Measurements from ENCODE around the gene INPPL1.

INPPL1 gene

DNA sequence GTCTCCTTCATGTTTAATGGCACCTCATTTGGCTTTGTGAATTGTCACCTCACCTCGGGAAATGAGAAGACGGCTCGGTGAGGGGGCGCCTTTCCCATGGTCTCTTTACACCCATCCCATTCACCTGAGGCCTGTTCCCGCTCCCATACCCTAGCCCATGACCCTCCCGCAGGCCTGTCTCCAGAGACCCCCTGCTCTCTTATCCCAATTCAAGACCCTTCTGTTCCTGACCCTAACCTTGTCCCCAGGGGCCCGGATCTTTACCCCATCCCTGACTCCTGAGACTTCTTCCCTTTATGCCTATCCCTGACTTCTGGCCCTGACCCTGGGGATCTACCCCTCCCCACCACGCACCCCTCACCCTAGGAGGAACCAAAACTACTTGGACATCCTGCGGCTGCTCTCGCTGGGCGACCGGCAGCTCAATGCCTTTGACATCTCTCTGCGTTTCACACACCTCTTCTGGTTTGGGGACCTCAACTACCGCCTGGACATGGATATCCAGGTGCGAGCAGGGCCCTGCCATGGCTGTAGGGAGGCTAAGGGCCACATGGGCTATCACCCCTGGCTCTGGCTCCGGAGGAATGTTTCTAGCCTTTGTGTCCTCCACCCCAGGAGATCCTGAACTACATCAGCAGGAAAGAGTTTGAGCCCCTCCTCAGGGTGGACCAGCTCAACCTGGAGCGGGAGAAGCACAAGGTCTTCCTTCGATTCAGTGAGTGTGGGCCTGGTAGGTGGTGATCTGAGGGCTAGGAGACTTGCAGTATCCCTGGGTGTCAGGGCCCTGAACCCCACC, 7.9 kb downstream of the INPPL1 start:
- no peak for DNase-seq

- no peak for DNase-seq
Measured at GRCh38 chr11:72233056-72233772, 8.6 kb downstream of the INPPL1 start.

GRCh38 chr11:72233773-72234513, 9.4 kb downstream of the INPPL1 start:
- no peak for DNase-seq

DNA sequence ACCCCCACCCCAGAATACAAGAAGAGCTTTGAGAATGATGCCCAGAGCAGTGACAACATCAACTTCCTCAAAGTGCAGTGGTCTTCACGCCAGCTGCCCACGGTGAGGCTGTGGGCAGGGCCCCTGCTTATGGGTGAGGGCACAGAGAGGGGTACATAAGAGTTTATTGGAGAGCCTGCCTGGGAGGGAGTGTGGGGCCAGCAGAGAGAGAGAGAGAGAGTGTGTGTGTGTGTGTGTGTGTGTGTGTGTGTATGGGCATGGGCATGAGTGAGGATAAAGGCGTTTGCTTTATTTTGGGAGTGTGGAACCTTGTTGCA, 9.9 kb downstream of the INPPL1 start:
- no peak for DNase-seq

GRCh38 chr11:72234920-72235319, 10.4 kb downstream of the INPPL1 start:
- DNase-seq: no peak

DNA sequence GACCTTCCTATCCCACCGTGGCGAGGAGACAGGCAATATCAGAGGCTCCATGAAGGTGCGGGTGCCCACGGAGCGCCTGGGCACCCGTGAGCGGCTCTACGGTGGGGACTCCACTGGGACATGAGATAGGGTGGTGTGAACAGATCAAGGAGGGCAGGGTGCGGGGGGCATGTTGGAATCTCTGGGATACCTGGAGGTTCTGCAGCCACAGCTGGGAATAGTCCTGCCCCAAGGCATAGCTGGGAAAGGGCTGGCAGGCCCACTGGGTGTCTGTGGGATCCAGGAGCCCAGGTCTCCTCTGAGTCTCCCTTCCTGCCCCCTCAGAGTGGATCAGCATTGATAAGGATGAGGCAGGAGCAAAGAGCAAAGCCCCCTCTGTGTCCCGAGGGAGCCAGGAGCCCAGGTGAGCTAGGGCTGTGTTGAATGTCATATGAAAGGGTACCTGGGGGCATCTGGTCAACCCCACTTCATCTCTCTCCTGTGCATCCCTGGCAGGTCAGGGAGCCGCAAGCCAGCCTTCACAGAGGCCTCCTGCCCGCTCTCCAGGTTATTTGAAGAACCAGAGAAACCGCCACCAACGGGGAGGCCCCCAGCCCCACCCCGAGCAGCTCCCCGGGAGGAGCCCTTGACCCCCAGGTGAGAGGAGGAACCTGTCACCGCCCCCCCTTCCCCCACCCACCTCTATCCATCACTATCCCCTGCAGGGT, 10.9 kb downstream of the INPPL1 start:
- no peak for DNase-seq

- DNase-seq: no peak
Measured at GRCh38 chr11:72236083-72236697, 11.6 kb downstream of the INPPL1 start.

DNA sequence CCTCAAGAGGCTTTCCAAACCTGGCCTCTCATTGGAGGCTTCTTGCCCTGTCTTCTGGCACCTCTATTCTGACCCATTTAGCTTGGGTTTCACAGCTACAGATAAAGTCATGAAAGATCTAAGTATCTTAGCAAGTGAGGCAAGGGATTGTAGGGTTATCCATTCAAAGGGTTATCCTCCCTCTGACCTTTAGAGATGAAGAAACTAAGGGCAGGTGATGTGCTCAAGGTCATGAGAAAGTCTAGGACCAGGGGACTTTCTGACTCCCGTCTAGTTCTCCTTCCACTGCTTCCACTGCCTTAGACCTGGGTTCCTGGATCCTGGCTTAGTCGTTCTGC, 12.2 kb downstream of the INPPL1 start:
- DNase-seq: no peak

DNA sequence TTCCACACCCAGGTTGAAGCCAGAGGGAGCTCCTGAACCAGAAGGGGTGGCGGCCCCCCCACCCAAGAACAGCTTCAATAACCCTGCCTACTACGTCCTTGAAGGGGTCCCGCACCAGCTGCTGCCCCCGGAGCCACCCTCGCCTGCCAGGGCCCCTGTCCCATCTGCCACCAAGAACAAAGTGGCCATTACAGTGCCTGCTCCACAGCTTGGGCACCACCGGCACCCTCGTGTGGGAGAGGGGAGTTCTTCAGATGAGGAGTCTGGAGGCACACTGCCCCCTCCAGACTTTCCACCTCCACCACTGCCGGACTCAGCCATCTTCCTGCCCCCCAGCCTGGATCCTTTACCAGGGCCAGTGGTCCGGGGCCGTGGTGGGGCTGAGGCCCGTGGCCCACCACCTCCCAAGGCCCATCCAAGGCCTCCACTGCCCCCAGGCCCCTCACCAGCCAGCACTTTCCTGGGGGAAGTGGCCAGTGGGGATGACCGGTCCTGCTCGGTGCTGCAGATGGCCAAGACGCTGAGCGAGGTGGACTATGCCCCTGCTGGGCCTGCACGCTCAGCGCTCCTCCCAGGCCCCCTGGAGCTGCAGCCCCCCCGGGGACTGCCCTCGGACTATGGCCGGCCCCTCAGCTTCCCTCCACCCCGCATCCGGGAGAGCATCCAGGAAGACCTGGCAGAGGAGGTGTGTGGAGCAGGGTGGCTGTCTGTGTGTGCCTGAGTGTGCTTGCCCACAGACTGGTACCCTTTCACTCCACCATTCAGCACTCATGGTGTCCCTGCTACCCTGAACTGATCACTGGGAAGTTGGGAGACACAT, 12.8 kb downstream of the INPPL1 start:
- DNase-seq: no peak

DNA sequence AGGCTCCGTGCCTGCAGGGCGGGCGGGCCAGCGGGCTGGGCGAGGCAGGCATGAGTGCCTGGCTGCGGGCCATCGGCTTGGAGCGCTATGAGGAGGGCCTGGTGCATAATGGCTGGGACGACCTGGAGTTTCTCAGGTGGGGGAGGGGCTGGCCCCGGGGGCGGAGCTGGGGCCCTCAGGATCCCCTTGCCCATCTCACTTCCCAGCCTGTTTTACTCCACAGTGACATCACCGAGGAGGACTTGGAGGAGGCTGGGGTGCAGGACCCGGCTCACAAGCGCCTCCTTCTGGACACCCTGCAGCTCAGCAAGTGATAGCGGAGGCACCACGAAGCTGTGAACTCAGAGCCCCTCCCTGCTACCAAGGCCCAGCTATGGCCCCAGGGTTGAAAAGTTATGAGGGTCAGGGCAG, 13.5 kb downstream of the INPPL1 start:
- peak; percentile 31 for DNase-seq

DNA sequence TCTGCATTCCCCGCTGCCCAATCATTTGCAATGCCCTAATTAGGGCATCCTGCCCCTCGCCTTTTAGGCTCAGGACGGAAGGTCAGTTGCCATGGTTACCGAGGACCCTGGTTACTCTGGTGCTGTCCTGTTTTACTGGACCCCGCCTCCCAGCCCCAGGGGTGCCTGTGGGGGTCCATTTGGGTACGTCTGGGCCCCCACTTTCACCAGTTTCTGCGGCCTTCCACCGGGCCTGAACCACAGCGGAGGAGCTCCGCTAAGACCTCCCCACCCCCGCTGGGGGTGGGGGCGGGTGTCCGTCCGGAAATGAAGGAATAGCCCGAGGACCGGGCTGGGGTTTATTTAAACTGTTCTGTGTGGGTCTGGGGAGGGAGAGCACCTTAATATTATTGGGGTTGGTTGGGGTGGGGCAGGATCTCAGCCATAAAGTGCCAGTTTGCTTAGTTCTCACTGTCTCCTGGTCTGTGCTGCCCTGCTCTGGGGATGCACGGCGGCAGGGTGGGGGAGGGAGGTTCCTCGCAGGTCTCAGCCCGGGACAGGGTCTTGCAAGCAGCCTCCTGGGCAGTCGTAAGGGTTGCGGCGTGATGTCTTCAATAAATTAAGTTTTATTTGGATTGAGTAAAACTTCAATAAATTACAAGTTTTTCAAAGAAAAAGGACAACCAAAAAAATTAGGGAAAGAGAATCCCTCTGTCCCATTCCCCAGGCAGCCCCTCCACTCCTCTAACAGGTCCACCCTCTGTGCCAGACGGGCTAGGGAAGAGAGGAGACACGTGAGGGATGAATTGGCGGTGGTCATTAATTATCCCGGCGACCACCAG, 14.1 kb downstream of the INPPL1 start:
- DNase-seq: no peak

DNA sequence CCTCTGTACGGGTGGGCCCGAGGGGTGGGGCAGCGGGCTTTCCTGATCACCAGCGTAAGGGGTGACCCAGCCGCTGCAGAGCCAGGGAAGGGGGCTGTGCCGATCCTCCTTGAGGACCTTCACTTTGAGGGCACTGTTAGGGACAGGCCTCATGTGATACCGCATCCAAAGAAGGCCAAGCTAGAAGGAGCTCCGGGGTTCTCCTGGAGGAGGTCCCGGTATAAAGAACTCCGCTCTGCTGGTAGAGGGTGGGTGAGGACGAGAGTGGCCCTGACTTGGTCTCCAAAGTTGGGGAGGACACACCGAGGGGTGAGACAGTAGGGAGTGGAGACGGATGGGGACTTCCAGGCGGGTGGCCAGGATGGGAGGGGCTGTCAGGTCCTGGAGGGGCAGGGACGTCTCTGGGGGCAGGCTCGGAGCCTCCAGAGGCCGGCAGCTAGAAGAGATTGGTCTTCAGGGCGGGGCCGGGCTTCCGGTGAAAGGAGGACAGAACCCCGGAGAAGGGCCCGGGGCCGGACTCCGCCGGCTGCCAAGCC, 14.8 kb downstream of the INPPL1 start:
- DNase-seq: no peak

DNA sequence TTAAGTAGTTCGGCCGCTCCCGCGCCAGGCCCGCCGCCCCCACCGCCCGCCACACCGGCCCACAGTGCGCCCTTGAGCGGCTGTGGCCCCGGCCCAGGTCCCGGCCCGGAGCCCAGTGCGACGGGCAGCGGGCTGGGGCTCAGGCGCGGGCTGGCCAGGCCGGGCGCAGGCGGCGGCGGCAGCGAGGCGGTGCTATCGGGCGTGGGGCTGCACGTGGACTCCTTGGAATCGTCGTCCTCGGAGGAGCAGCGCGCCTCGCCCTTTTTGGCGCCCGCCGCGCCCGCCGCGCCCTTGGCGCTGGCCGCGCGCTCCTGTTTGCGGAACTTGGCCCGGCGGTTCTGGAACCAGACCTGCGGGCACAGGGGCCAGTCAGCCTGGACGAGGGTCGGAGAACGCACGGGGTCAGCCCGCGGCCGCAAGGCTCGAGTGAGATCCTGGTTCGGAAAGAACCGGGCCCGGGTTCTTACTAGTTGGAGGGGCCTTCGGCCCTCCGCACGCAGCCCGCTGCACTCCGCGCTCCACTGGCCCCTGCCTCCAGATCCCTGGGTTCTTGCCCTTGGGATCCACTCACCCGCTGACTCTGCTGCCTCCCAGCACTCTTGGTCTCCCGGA, 15.4 kb downstream of the INPPL1 start:
- no peak for DNase-seq

DNA sequence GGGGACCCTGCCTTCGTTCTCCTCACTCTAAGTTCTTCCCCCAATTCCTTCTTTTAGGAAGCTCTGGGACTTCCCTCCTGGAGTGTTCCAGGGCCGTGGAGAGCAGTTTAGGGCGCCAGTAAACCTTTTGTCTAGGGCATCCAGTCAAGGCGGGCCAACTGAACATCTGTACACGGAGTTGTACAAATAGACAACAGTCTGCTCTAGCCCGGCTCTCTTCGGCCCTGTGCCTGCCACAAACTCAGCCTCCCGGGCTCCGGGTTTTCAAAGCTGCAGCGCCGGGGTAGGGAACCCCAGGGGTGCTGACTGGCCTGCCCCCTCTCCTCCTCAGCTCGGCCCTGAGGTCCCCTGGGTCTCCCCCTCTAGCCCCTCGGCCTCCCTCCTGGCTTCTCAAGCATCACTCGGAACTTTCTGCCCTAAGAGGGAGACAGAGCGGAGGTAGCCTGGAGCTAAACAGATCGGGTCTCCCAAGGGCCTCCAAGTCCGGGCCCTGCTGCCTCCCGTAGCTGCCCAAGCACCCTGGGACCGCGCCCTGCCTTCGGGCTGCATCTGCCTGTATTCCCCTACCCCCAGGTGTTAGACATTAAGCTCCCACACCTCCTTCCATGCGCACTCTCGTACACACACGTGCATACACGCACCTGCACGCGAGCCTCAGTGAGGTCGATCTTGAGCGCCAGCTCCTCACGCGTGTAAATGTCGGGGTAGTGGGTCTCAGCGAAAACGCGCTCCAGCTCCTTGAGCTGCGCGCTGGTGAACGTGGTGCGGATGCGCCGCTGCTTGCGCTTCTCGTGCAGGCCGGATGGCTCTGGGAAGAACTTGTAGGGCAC, 16.1 kb downstream of the INPPL1 start:
- DNase-seq: no peak

- no peak for DNase-seq
Measured at GRCh38 chr11:72241291-72241781, 16.8 kb downstream of the INPPL1 start.

GRCh38 chr11:72242141-72242540, 17.6 kb downstream of the INPPL1 start:
- DNase-seq: no peak

DNA sequence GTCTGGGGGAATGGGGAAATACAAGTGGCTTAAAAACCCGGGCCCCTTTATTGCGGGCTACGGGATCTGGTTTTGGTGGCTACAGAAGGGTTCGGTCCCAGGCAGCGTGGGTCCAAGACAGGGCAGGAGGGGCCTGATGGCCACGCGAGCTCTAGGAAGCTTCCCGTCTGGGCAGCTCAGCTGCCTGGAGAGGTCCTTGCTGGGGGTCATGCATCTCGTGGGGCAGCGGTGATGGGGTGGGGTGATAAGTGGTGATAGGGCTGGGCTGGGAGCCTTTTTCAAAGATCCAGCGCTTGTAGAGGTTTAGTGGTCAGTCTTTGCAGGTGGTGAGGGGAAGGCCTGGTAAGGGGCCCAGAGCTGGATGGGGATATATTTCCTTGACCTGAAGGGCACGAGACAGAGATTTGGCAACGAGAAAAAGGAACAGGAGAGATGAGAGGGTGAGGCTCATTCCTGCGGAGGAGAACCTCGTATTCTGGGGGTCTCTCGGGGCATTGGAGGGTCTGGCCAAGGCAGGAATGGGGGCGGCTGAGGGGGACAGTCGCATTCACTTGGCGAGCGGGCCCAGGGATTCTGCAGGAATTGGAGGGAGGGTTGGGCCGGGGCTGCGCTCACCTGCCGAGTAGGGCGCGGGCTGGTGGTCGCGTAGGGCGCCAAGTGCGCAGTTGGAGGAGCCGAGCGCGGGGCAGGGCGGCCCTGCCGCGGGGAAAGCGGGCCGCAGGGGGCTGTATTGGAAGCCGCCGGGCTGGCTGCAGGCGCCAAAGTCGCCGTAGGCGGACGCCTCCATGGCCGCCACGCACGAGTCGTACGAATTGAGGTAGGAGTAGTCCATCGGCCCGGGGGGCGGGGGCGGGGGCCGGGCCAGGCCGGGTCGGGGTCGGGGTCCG, 18.8 kb downstream of the INPPL1 start:
- no peak for DNase-seq

DNA sequence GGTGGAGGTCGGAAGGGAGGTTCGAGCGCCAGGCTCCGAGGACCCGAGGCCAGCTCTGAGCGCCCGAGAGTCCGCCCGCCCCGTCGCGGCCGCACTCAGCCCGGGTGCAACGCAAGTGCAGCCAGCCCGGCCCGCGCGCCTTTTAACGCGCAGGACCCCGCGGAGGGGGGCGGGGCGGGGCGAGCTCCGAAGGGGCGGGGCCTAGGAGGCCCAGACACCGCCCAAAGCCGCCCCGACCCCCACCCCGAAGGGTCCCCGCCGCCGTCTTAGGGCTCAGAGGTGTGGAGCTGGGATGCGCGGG, 19.4 kb downstream of the INPPL1 start, which contains the start of gene PHOX2A:
TSS of gene PHOX2A (minus strand) at position 117 of the 301 bp plus-strand sequence. CDS start 172 bp downstream, outside the sequence.
- DNase-seq: no peak
